Left ventricle myocardium inferior (tissue), 1 donor: ENCODE data around the gene PODNL1. TPM values are rescaled to one million over a fixed set of nuclear protein-coding genes. Genes with fewer than 3 reads are reported as not detected.

ENCODE experiments used
- DNase-seq: peaks from one replicate; pipeline ENCODE4 v3.0.0-alpha.2; 2020
- H3K27ac ChIP-seq: fragments of 200-600 bp; replicated peaks from 2 replicates; pipeline ENCODE4 v1.8.0; 2021
- H3K27me3 ChIP-seq: fragments of 200-600 bp; 2 replicates; pipeline ENCODE4 v1.8.0; 2021; ENCODE audit warnings: low read depth
- H3K36me3 ChIP-seq: fragments of 200-600 bp; 2 replicates; pipeline ENCODE4 v1.8.0; 2021
- H3K4me1 ChIP-seq: fragments of 200-600 bp; 2 replicates; pipeline ENCODE4 v1.8.0; 2021
- H3K4me3 ChIP-seq: fragments of 200-600 bp; 2 replicates; pipeline ENCODE4 v1.8.0; 2021; ENCODE audit warnings: mild to moderate bottlenecking, moderate library complexity
- H3K9me3 ChIP-seq: fragments of 200-600 bp; replicated peaks from 2 replicates; pipeline ENCODE4 v1.8.0; 2021
- CTCF ChIP-seq: fragments of 200-600 bp; IDR thresholded peaks from 2 replicates; pipeline ENCODE4 v1.8.0; 2021; ENCODE audit warnings: antibody characterized with exemption, mild to moderate bottlenecking, borderline replicate concordance
- intact Hi-C: fragments of 100-400 bp; cut with micrococcal nuclease; formaldehyde crosslinking; loops from one replicate; pipeline ENCODE4 v1.11.0; 2022
- total RNA-seq: library from RNA; stranded (reverse); fragmentation: NEBNext Ultra II Directional; extraction: Animal tissue kit (Norgen Biotek cat#: 25700); gene quantifications from one replicate; pipeline ENCODE4 v1.2.1, GENCODE V29; 2021
- donor health status: DM: no; HTN: yes; CAD: no; lungs with severe emphysema.

The PODNL1 gene
- total RNA-seq, 1 donor from 2014 or later: 1.9 TPM

DNA sequence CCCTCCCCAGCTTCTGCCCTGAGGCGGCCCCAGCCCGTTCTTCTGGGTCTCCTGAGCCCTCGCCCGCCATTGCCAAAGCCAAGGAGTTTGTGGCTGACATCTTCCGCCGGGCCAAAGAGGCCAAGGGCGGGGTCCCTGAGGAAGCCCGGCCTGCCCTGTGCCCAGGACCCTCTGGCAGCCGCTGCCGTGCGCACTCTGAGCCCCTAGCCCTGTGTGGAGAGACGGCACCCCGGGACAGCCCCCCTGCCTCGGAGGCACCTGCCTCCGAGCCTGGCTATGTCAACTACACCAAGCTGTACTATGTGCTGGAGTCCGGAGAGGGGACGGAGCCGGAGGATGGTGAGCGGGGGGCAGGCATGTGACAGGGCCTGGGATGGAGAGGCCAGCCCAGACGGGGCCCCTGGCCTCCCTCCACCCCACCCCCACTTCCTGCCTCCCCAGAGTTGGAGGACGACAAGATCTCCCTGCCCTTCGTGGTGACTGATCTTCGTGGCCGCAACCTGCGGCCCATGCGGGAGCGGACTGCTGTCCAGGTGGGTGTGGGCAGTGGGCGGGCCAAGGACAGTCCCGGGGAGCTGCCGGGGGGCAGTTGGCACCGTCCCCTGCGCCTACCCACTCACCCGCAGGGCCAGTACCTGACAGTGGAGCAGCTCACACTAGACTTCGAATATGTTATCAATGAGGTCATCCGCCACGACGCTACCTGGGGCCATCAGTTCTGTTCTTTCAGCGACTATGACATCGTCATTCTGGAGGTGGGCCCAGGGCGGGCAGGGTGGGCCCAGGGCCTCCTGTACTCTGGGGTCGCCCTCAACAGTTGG lies 21.1 kb upstream of the PODNL1 start:
- H3K4me1 ChIP-seq: peaks cover 26% of the 10 kb centered on the region
- no peak for TF ChIP-seq CTCF
- H3K27ac ChIP-seq: no peak overlapping the region
- no peak for DNase-seq
- H3K36me3 ChIP-seq: peaks cover 95% of the 10 kb centered on the region
- intact Hi-C loops: no loop called here
- H3K9me3 ChIP-seq: no peaks in the 10 kb centered on the region
- no peak overlapping the region for H3K4me3 ChIP-seq
- H3K27me3 ChIP-seq: no peaks in the 10 kb centered on the region

- no peaks in the 10 kb centered on the region for H3K9me3 ChIP-seq
- H3K27ac ChIP-seq: peak overlapping the region; percentile 65
- no peak for TF ChIP-seq CTCF
- no peaks in the 10 kb centered on the region for H3K27me3 ChIP-seq
- peaks cover 84% of the 10 kb centered on the region for H3K36me3 ChIP-seq
- intact Hi-C loops: no loop called here
- no peak overlapping the region for H3K4me3 ChIP-seq
- H3K4me1 ChIP-seq: peaks cover 37% of the 10 kb centered on the region
- no peak for DNase-seq
These were observed 19.8 kb upstream of the PODNL1 start for GRCh38 chr19:13958043-13958442.

GRCh38 chr19:13957051-13957450 lies 18.8 kb upstream of the PODNL1 start:
- Histone ChIP-seq H3K27ac (peak overlapping the region; percentile 65), H3K27me3 (no peaks in the 10 kb centered on the region), H3K4me3 (no peak overlapping the region), H3K9me3 (no peaks in the 10 kb centered on the region), H3K36me3 (peaks cover 75% of the 10 kb centered on the region), H3K4me1 (peaks cover 45% of the 10 kb centered on the region)
- DNase-seq: no peak
- intact Hi-C loops: no loop called here
- TF ChIP-seq CTCF: no peak

GRCh38 chr19:13956365-13956744 lies 18.1 kb upstream of the PODNL1 start:
- peaks cover 49% of the 10 kb centered on the region for H3K4me1 ChIP-seq
- no peak overlapping the region for H3K4me3 ChIP-seq
- peak overlapping the region; percentile 65 for H3K27ac ChIP-seq
- no peaks in the 10 kb centered on the region for H3K27me3 ChIP-seq
- H3K36me3 ChIP-seq: peaks cover 68% of the 10 kb centered on the region
- no peak for TF ChIP-seq CTCF
- H3K9me3 ChIP-seq: no peaks in the 10 kb centered on the region
- no peak for DNase-seq
- intact Hi-C loops: no loop called here

GRCh38 chr19:13955662-13956364 lies 17.6 kb upstream of the PODNL1 start:
- H3K27ac ChIP-seq: peak overlapping the region; percentile 65
- H3K9me3 ChIP-seq: no peaks in the 10 kb centered on the region
- H3K36me3 ChIP-seq: peaks cover 64% of the 10 kb centered on the region
- intact Hi-C loops: no loop called here
- no peaks in the 10 kb centered on the region for H3K27me3 ChIP-seq
- no peak for TF ChIP-seq CTCF
- peaks cover 49% of the 10 kb centered on the region for H3K4me1 ChIP-seq
- H3K4me3 ChIP-seq: no peak overlapping the region
- DNase-seq: no peak
